ENCODE measurements around the gene ZAP70. TPM values are rescaled to one million over a fixed set of nuclear protein-coding genes. Genes with fewer than 3 reads are reported as not detected.
A peak's percentile ranks its signal among the peaks of the same experiment; 100 is the strongest.

ZAP70 gene
- total and polyA plus RNA-seq, 10 of the 15 experiments (the other 5 are each of a cell fraction or from before 2014, with no cell fraction given) = 0.18 to 2.9 (median 1.2) TPM; not detected in 1

GRCh38 chr2:97663962-97664635 lies 49.3 kb upstream of the ZAP70 start, which contains the start of gene ACTR1B (continued):
- TF ChIP-seq IRF3 (IDR thresholded peaks at IDR 0.05) = peak; percentile 82
- no peak for TF ChIP-seq ZBTB33 (IDR thresholded peaks at IDR 0.05)
- no peak for TF ChIP-seq ZBTB11 (CRISPR knock-in tag; IDR thresholded peaks at IDR 0.05)
- TF ChIP-seq RFX5 (IDR thresholded peaks at IDR 0.05; ENCODE audit: low read depth, low read length) = peak; percentile 95
- no peak for TF ChIP-seq RCOR1 (conservative IDR thresholded peaks at IDR 0.05; ENCODE audit: low read depth, low read length)
- TF ChIP-seq HDAC2 (IDR thresholded peaks at IDR 0.05) = no peak
- no peak for TF ChIP-seq SREBF2 (IDR thresholded peaks at IDR 0.05; ENCODE audit: low read length)
- peak; percentile 42 for TF ChIP-seq NRF1 (conservative IDR thresholded peaks at IDR 0.05; ENCODE audit: low read depth, low read length)
- no peak for TF ChIP-seq SIN3A (IDR thresholded peaks at IDR 0.05; ENCODE audit: low read depth, low read length)
- TF ChIP-seq BRCA1 (IDR thresholded peaks at IDR 0.05; ENCODE audit: low read depth, low read length) = 0 out of 2 replicates have a peak, but pooled peaks have one; percentile 18
- no peak for TF ChIP-seq IRF4 (IDR thresholded peaks at IDR 0.05; ENCODE audit: low read depth, low read length)
- TF ChIP-seq, protein P1, sequence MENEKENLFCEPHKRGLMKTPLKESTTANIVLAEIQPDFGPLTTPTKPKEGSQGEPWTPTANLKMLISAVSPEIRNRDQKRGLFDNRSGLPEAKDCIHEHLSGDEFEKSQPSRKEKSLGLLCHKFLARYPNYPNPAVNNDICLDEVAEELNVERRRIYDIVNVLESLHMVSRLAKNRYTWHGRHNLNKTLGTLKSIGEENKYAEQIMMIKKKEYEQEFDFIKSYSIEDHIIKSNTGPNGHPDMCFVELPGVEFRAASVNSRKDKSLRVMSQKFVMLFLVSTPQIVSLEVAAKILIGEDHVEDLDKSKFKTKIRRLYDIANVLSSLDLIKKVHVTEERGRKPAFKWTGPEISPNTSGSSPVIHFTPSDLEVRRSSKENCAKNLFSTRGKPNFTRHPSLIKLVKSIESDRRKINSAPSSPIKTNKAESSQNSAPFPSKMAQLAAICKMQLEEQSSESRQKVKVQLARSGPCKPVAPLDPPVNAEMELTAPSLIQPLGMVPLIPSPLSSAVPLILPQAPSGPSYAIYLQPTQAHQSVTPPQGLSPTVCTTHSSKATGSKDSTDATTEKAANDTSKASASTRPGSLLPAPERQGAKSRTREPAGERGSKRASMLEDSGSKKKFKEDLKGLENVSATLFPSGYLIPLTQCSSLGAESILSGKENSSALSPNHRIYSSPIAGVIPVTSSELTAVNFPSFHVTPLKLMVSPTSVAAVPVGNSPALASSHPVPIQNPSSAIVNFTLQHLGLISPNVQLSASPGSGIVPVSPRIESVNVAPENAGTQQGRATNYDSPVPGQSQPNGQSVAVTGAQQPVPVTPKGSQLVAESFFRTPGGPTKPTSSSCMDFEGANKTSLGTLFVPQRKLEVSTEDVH (IDR thresholded peaks at IDR 0.05; ENCODE audit: low read depth, partially characterized antibody) = peak; percentile 68
- TF ChIP-seq TCF12 (IDR thresholded peaks at IDR 0.05; ENCODE audit: low read depth, low read length) = 0 out of 2 replicates have a peak, but pooled peaks have one; percentile 4
- peak; percentile 68; the same call in 1 of the 2 replicates for TF ChIP-seq EED (IDR thresholded peaks at IDR 0.05; ENCODE audit: low read depth)
- no peak for TF ChIP-seq MTA3 (IDR thresholded peaks at IDR 0.05; ENCODE audit: borderline replicate concordance, low read length)
- TF ChIP-seq ESRRA (IDR thresholded peaks at IDR 0.05; ENCODE audit: low read length) = no peak
- TF ChIP-seq SMAD1 (IDR thresholded peaks at IDR 0.05; ENCODE audit: low read depth, partially characterized antibody) = no peak
- TF ChIP-seq, protein P2, sequence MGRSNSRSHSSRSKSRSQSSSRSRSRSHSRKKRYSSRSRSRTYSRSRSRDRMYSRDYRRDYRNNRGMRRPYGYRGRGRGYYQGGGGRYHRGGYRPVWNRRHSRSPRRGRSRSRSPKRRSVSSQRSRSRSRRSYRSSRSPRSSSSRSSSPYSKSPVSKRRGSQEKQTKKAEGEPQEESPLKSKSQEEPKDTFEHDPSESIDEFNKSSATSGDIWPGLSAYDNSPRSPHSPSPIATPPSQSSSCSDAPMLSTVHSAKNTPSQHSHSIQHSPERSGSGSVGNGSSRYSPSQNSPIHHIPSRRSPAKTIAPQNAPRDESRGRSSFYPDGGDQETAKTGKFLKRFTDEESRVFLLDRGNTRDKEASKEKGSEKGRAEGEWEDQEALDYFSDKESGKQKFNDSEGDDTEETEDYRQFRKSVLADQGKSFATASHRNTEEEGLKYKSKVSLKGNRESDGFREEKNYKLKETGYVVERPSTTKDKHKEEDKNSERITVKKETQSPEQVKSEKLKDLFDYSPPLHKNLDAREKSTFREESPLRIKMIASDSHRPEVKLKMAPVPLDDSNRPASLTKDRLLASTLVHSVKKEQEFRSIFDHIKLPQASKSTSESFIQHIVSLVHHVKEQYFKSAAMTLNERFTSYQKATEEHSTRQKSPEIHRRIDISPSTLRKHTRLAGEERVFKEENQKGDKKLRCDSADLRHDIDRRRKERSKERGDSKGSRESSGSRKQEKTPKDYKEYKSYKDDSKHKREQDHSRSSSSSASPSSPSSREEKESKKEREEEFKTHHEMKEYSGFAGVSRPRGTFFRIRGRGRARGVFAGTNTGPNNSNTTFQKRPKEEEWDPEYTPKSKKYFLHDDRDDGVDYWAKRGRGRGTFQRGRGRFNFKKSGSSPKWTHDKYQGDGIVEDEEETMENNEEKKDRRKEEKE (IDR thresholded peaks at IDR 0.05) = no peak
